Pulmonary artery endothelial cell (primary cell): Measurements from ENCODE around the gene CDKAL1. TPM values are rescaled to one million over a fixed set of nuclear protein-coding genes. Genes with fewer than 3 reads are reported as not detected.
"Not testable (repeated sequence)": the region's sequence is repeated elsewhere in the genome, so short reads cannot be mapped to it uniquely, and the experiment has no call there.

Source experiments
- DNase-seq: peaks from one replicate; pipeline ENCODE4 v3.0.0-alpha.2; 2011; ENCODE audit warnings: low read depth, low spot score
- total RNA-seq: library from RNA; depleted of rRNA; stranded (reverse); fragments of >200 nt; gene quantifications from 2 replicates; pipeline ENCODE4 v1.2.3, GENCODE V29; 2014

Gene CDKAL1
- 21.8 and 25.6 TPM in 2 replicates for total RNA-seq

DNA sequence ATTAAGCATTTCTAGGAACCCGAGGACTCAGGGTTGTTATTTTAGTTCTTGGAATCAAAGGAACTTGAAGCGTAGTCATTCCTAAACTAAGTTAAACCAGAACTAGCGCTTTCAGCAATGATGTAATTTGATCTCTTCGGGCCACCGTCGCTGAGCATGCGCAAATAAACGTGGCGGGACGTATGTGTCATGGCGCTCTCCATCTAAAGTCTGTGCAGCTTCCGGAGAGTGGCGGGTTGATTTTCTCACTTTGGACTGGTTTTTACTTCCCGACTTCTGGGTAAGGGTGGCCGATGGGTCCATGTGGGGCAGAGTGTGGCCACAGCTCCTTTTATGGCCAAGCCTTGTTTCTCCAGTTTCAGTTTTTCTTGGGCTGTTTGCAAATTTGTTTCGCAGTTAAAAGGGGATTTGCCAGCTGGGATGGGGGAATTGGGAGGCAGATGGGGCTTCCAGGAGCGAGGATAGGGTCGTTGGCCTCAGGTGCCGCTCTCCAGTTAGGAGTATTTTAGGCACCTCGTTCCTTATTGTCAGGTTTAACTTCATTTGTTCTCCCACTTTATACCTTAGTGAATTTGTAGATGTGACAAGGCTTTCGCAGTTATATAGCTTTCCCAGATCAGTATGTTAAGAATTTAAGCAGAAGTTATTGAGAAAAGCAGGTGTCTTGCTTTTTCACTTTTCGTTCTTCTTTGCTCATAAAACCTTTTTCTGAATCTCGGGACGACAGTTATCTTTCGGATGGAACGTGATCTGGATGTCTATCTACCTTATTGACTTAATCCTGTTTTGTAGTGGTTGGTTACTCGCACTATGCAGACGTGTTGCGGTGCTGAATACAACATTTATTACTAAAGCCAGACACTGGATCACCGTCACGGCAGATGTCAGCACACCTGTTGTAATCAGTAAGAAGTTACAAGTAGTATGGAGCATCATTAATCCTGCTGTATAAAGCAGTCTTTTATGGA, at the start of gene CDKAL1:
Gene CDKAL1 (plus strand): TSS at position 163 of the 968 bp plus-strand sequence. CDS start 11,894 bp downstream, outside the sequence.
- peak; percentile 76 for DNase-seq

- DNase-seq = no peak
Observed at GRCh38 chr6:20486641-20487040, 47.6 kb upstream of the CDKAL1 start.

- no peak for DNase-seq
Observed at GRCh38 chr6:20487669-20488375, 46.4 kb upstream of the CDKAL1 start.

- DNase-seq = no peak
Observed at GRCh38 chr6:20490591-20490990, 43.7 kb upstream of the CDKAL1 start.

DNA sequence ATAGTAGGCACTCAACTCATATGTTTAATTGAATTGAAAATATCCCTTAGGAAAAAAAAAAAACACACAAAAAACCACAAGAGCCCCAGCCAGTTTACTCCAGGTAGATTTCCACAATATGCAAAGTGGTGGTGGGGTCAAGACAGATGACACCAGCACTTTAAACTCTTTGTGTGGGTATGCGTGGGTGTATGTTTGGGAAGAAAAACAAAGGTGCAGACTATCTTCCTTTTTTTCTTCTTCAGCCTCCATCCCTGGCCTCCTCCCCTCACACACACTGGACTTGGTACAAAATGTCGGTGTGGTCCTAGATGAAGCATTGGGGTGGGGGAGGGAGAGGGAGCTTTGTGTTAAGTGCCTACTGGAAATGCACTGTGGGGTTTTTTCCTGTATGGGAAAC, 42.2 kb upstream of the CDKAL1 start:
- DNase-seq = no peak

GRCh38 chr6:20497216-20498040, 36.8 kb upstream of the CDKAL1 start:
- DNase-seq = peak; percentile 40

GRCh38 chr6:20498041-20498385, 36.2 kb upstream of the CDKAL1 start:
- DNase-seq = no peak

GRCh38 chr6:20509212-20509611, 25.0 kb upstream of the CDKAL1 start:
- no peak for DNase-seq

- no peak for DNase-seq
Observed at GRCh38 chr6:20511852-20512251, 22.4 kb upstream of the CDKAL1 start.

DNA sequence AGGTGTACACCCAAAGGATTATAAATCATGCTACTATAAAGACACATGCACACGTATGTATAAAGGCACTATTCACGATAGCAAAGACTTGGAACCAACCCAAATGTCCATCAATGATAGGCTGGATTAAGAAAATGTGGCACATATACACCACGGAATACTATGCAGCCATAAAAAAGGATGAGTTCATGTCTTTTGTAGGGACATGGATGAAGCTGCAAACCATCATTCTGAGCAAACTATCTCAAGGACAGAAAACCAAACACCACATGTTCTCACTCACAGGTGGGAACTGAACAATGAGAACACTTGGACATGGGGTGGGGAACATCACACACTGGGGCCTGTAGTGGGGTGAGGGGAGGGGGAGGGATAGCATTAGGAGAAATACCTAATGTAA, 9.0 kb upstream of the CDKAL1 start:
- DNase-seq = not testable (repeated sequence)

DNA sequence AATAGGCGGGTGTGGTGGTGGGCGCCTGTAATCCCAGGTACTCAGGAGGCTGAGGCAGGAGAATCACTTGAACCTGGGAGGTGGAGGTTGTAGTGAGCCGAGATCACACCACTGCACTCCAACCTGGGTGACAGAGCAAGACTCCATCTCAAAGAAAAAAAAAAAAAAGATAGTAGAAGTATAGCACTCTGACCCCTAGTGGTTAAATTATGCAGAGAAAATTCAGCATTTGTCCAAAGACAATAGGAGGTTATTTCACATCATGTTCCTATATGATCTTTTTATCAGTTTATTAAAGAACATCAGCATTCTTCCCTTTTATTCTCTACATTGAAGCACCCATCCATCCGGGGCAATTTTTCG, 5.2 kb upstream of the CDKAL1 start:
- DNase-seq = not testable (repeated sequence)

DNA sequence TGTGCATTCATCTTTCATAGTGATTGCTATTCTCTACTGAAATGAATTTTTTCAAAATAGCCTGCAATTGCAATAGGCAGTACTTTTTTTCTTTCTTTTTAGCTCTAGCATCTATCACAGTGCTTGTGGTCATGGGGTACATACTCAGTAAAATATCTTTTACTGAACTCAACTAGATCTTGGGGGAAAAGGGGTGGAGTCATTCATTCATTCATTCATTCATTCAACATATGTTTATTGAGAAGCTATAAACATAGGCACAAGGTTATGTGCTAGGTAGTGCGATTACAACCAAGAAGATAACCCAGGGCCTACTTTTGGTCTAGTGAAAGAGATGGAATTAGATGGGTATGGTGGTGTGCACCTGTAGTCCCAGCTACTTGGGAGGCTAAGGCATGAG, 1.4 kb upstream of the CDKAL1 start:
- no peak for DNase-seq

- no peak for DNase-seq
Observed at GRCh38 chr6:20533746-20534294, 437 bp upstream of the CDKAL1 start.

DNA sequence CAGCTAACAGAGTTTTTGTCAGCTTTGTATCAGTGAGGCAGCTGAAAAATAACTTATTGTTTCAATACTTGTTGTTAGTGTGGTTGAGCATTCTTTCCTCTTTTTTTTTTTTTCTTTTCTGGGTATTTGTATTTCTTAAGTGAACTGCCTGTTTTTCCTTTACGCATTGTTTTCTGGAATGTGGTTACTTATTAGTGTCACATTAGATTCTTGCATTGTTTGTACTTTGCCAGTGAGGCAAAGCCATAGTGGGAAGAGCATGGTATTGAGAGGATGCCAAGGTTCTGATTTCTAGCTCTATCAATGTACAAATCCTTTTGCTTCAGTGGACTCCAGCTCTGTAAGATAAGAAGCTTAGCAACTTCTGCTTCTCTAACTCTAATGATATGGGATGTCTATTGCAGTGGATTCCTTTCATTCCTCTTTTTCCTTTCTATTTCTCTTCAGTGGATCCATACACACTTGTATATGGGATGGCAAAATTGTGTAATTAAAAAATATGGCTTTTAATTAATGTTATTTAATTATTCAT, 3.9 kb downstream of the CDKAL1 start:
- no peak for DNase-seq

DNA sequence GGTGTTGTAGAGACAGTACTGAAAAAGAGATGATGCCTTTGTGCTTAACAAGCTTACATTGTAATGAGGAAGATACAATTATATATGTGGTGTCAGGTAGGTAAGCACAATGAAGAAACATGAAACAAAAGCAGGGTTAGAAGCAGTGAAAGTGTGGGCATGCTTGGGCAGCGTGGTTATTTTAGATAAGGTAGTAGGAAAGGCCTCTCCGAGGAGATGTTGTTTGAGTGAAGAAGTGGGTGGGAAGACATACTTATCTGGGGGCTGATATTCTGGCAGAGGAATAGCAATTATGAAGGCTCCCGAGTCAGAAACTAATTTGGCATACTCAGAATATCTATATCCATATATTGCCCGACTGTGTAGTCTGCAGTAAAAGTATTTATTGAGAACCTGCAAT, 4.7 kb downstream of the CDKAL1 start:
- no peak for DNase-seq

DNA sequence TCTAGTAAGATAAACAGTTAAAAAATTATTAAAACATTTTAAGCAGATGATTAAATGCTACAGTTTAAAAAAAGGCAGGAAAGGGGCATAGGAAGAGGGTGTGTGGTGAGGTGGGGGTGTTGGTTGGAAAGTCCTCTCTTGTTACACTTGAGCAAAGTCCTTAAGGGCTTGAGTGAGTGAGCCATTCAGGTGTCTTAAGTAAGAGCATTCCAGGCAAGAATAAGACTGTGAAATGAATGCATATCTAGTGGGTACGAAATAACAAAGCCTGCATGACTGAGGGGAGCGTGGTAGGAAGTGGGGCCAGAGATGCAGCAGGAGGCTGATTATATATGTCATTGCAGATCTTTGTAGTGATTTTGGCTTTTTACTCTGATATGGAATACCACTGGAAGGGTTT, 5.1 kb downstream of the CDKAL1 start:
- no peak for DNase-seq

DNA sequence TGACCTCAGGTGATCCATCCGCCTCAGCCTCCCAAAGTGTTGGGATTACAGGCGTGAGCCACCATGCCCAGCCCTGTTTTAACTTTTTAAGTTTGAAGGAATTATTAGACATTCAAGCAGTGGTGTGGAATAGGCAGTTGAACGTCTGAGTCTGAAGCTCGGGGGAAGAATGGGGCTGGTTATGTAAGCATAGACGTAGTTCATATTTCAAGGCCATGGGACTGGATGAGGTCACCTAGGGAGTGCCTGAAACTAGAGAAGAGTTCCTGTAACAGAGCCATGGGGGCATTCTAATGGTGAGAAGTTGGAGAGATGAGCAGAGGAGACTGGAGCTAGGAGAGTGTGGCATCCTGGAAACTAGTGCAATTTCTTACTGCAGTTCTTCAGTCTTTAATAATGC, 6.4 kb downstream of the CDKAL1 start:
- no peak for DNase-seq

- DNase-seq = no peak
Observed at GRCh38 chr6:20541382-20541781, 7.1 kb downstream of the CDKAL1 start.

DNA sequence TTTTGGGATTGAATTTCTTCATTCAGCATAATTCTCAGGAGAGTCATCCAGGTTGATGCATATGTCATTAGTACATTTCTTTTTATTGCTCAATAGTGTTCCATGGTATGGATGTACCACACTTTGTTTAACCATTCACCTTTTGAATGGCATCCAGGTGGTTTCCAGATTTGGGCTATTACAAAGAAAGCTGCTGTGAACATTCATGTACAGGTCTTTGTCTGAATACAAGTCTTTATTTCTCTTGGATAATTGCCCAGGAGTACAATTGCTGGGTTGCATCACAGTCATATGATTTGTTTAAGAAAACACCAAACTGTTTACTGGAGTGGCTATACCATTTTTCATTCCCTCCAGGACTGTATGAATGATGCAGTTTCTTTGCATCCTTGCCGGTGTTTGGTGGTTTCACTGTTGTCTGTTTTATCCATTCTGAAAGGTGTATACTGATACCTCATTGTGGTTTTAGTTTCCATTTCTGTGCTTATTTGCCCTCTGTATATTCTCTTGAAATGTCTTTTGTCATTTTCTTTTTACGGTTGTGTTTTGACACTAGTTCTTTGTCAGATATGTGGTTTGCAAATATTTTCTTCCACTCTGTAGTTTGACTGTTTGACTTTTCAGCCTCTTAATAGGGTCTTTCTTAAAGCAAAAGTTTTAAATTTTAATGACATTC, 8.8 kb downstream of the CDKAL1 start:
- peak; percentile 82 for DNase-seq

DNA sequence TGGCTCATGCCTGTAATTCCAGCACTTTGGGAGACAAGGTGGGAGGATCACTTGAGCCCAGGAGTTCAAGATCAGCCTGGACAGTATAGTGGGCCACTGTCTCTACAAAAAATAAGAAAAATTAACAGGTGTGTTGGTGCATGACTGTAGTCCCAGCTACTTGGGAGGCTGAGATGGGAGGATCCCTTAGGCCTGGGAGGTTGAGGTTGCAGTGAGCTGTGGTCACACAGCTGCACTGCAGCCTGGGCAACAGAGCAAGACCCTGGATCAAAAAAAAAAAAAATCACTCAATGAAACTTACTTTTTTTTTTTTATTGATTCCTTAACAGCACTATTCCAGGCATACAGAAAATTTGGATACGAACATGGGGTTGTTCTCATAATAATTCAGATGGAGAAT, 14.0 kb downstream of the CDKAL1 start:
- no peak for DNase-seq

DNA sequence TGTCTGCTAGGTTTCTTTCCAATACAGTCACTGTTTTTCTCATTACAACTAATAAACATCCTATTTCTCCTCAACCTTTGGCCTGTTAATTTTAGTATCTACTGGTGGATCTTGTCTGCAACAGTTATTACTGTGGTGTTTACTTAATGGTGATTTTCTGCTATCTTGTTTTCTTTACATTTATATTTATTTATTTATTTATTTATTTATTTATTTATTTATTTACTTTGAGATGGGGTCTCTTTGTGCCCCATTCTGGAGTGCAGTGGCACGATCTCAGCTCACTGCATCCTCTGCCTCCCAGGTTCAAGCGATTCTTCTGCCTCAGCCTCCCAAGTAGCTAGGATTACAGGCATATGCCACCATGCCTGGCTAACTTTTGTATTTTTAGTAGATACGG, 15.1 kb downstream of the CDKAL1 start:
- DNase-seq = not testable (repeated sequence)
